Trophoblast cell (in vitro differentiated cells and primary cell): ENCODE measurements around the gene GFRA1.

Experiments used
- DNase-seq, 2 donors: peaks; one replicate each; pipeline ENCODE4 v3.0.0-alpha.2; 2016
- H2AFZ ChIP-seq: 2 replicates; pipeline ENCODE4 v1.6.1; 2013; ENCODE audit warnings: low read length, moderate library complexity, mild to moderate bottlenecking; ENCODE audit not compliant: insufficient read depth, poor library complexity
- H2AK5ac ChIP-seq: 2 replicates; pipeline ENCODE4 v1.6.1; 2013; ENCODE audit warnings: mild to moderate bottlenecking, low read length
- H2BK120ac ChIP-seq: 2 replicates; pipeline ENCODE4 v1.6.1; 2013; ENCODE audit warnings: low read length, mild to moderate bottlenecking, moderate library complexity; ENCODE audit not compliant: insufficient read depth, poor library complexity
- H2BK12ac ChIP-seq: 2 replicates; pipeline ENCODE4 v1.6.1; 2013; ENCODE audit warnings: mild to moderate bottlenecking, low read length, moderate library complexity
- H2BK5ac ChIP-seq: 2 replicates; pipeline ENCODE4 v1.6.1; 2013; ENCODE audit warnings: low read length, low read depth, moderate library complexity, mild to moderate bottlenecking; ENCODE audit not compliant: poor library complexity
- H3K14ac ChIP-seq: 2 replicates; pipeline ENCODE4 v1.6.1; 2013; ENCODE audit warnings: mild to moderate bottlenecking, low read length
- H3K18ac ChIP-seq: 2 replicates; pipeline ENCODE4 v1.6.1; 2013; ENCODE audit warnings: mild to moderate bottlenecking, low read length
- H3K23ac ChIP-seq: 2 replicates; pipeline ENCODE4 v1.6.1; 2013; ENCODE audit warnings: low read length
- H3K27ac ChIP-seq: 2 replicates; pipeline ENCODE4 v1.5.1; 2013; ENCODE audit warnings: low read depth, mild to moderate bottlenecking, inconsistent platforms, low read length, moderate library complexity
- H3K27me3 ChIP-seq: 2 replicates; pipeline ENCODE4 v1.6.1; 2013; ENCODE audit warnings: inconsistent platforms, mild to moderate bottlenecking, low read length, moderate library complexity; ENCODE audit not compliant: insufficient read depth
- H3K36me3 ChIP-seq, 2 experiments: 1 replicate in 1 of 2; 2 replicates in 1 of 2; pipeline ENCODE4 v1.6.1; 2013; ENCODE audit warnings: low read length in 2 of 2, mild to moderate bottlenecking in 2 of 2, moderate library complexity in 1 of 2; ENCODE audit not compliant: insufficient read depth in 2 of 2, control insufficient read depth in 1 of 2
- H3K4ac ChIP-seq: 2 replicates; pipeline ENCODE4 v1.6.1; 2013; ENCODE audit warnings: low read depth, mild to moderate bottlenecking, low read length, moderate library complexity
- H3K4me1 ChIP-seq, 2 experiments: 1 replicate in 1 of 2; 2 replicates in 1 of 2; pipeline ENCODE4 v1.6.1; 2013; ENCODE audit warnings: low read length in 2 of 2, mild to moderate bottlenecking in 2 of 2, moderate library complexity in 1 of 2; ENCODE audit not compliant: insufficient read depth in 2 of 2, control insufficient read depth in 1 of 2
- H3K4me2 ChIP-seq: 2 replicates; pipeline ENCODE4 v1.6.1; 2013; ENCODE audit warnings: inconsistent platforms, mild to moderate bottlenecking, low read length, moderate library complexity
- H3K4me3 ChIP-seq: 2 replicates; pipeline ENCODE4 v1.5.1; 2013; ENCODE audit warnings: mild to moderate bottlenecking, low read depth, low read length, inconsistent platforms
- H3K79me1 ChIP-seq: one replicate; pipeline ENCODE4 v1.6.1; 2013; ENCODE audit warnings: low read length
- H3K79me2 ChIP-seq: 2 replicates; pipeline ENCODE4 v1.6.1; 2013; ENCODE audit warnings: low read length, mild to moderate bottlenecking; ENCODE audit not compliant: control insufficient read depth, insufficient read depth, poor library complexity
- H3K9ac ChIP-seq: 2 replicates; pipeline ENCODE4 v1.6.1; 2013; ENCODE audit warnings: mild to moderate bottlenecking, low read length
- H3K9me3 ChIP-seq: 2 replicates; pipeline ENCODE4 v1.6.1; 2013; ENCODE audit warnings: low read depth, mild to moderate bottlenecking, control low read depth, inconsistent platforms, low read length; ENCODE audit not compliant: insufficient read depth
- H4K12ac ChIP-seq: 2 replicates; pipeline ENCODE4 v1.6.1; 2013; ENCODE audit warnings: low read depth, mild to moderate bottlenecking, low read length, moderate library complexity
- H4K8ac ChIP-seq: 2 replicates; pipeline ENCODE4 v1.6.1; 2013; ENCODE audit warnings: low read depth, mild to moderate bottlenecking, low read length, moderate library complexity
- H4K91ac ChIP-seq: one replicate; pipeline ENCODE4 v1.6.1; 2013; ENCODE audit warnings: low read depth, mild to moderate bottlenecking, low read length, moderate library complexity
- WGBS: extraction: QIAGEN DNeasy Blood & Tissue Kit; methylation state at CpG from one replicate; pipeline ENCODE4 v1.1.7; 2013; ENCODE audit warnings: missing lambda C conversion rate; ENCODE audit not compliant: insufficient read length, insufficient coverage; ENCODE audit errors: extremely low coverage; 5-methylcytosine and 5-hydroxymethylcytosine counted together

Gene GFRA1

DNA sequence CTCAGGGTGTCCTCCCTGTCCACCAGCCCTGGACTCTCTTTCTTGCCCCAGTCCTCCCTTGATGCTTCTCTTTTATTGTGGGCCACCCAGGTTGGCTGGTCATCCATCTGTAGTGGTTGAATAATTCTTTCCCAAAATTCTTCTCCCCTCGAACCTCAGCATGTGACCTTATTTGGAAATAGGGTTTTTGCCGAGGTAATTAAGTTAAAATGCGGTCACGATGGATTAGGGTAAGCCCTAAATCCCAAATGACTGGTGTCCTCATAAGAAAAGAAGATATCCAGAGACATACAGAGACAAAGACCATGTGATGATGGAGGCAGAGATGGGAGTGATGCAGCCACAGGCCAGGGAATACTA, 74.3 kb downstream of the GFRA1 start:
- H3K4me3 ChIP-seq = no peak overlapping the region
- no peak overlapping the region for H4K8ac ChIP-seq
- H3K79me1 ChIP-seq = no peaks in the 10 kb centered on the region
- no peak overlapping the region for H3K4me2 ChIP-seq
- H4K91ac ChIP-seq = no peak overlapping the region
- no peak overlapping the region for H2BK120ac ChIP-seq
- no peak overlapping the region for H3K27ac ChIP-seq
- H3K79me2 ChIP-seq = no peaks in the 10 kb centered on the region
- H3K14ac ChIP-seq = no peak overlapping the region
- H2BK12ac ChIP-seq = no peak overlapping the region
- H4K12ac ChIP-seq = no peak overlapping the region
- H3K36me3 ChIP-seq = no peaks in the 10 kb centered on the region
- H2AFZ ChIP-seq = no peak overlapping the region
- no peak overlapping the region for H3K4ac ChIP-seq
- no peaks in the 10 kb centered on the region for H3K27me3 ChIP-seq
- no peak overlapping the region for H3K18ac ChIP-seq
- no peak overlapping the region for H2AK5ac ChIP-seq
- H2BK5ac ChIP-seq = no peak overlapping the region
- peaks cover 3% of the 10 kb centered on the region for H3K9me3 ChIP-seq
- no CpG with 5 or more reads among the region's 4 CpGs for WGBS
- H3K23ac ChIP-seq = no peak overlapping the region
- no peak for DNase-seq
- H3K4me1 ChIP-seq = no peaks in the 10 kb centered on the region
- no peak overlapping the region for H3K9ac ChIP-seq

DNA sequence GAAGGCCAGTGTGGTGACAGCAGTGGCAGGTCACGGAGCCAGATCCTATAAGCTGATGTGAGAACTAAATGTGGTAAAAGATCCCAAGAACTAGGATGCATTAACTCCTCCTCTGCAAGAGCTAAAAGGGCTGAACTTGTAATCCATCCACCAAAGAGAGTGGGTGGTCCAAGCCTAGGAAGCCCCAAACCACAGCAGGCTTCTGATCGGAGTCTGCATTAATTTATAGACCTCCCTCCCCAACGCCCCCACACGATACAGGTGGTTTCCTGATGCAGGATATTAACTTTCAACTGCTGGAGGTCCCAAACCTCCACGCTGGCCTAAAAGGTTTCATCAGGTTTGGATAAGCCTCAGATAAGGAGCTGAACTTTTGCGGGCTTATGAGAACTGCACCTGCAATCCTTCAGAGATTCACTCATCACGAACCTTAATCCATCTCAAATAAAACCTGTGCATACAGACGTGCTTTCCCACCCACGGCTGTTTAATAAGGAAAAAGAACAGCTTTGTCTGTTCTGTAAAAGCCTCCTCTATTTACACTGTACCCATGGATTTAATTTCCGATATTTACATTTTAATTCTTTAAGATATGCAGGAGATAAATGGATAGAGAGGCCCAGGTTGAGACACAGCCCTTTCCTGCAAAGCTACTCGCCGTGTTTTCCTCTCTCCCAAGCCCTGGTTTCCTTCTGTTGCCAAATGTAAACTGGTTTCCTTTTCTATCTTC, 74.9 kb downstream of the GFRA1 start:
- Histone ChIP-seq H2BK120ac (no peak overlapping the region), H3K23ac (no peak overlapping the region), H3K18ac (no peak overlapping the region), H3K14ac (no peak overlapping the region), H3K79me2 (no peaks in the 10 kb centered on the region), H3K4me3 (no peak overlapping the region), H2AFZ (no peak overlapping the region), H3K27ac (no peak overlapping the region), H4K12ac (no peak overlapping the region), H3K4me1 (no peaks in the 10 kb centered on the region), H3K9ac (peak overlapping the region; percentile 39), H2AK5ac (no peak overlapping the region), H4K91ac (no peak overlapping the region), H3K79me1 (no peaks in the 10 kb centered on the region), H2BK5ac (no peak overlapping the region), H4K8ac (no peak overlapping the region), H3K27me3 (no peaks in the 10 kb centered on the region), H3K9me3 (peaks cover 3% of the 10 kb centered on the region), H2BK12ac (no peak overlapping the region), H3K4ac (no peak overlapping the region), H3K36me3 (no peaks in the 10 kb centered on the region), H3K4me2 (no peak overlapping the region)
- no CpG with 5 or more reads among the region's 12 CpGs for WGBS
- no peak for DNase-seq

DNA sequence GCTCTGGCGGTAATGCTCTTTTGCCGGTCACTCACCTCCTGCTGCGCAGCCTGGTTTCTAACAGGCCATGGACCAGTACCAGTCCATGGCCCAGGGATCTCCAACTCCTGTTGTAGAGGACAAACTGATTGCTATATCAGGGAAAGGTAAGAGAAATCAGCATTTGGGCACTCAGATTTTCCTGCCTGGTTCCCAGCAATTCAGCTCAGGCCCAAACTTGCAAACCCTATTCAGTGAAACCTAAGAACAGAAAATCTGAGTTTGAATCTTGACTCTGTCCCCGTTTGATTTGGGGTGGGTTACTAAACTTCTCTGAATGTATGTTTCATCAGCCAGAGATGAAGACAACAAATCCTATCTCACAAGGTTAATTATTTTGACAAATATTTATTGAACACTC, 77.4 kb downstream of the GFRA1 start:
- Histone ChIP-seq H3K9me3 (peaks cover 3% of the 10 kb centered on the region), H3K27me3 (no peaks in the 10 kb centered on the region), H3K18ac (no peak overlapping the region), H3K4me1 (no peaks in the 10 kb centered on the region), H4K91ac (no peak overlapping the region), H2BK12ac (no peak overlapping the region), H3K4me3 (no peak overlapping the region), H2BK120ac (no peak overlapping the region), H3K36me3 (no peaks in the 10 kb centered on the region), H4K8ac (no peak overlapping the region), H2AK5ac (no peak overlapping the region), H3K14ac (no peak overlapping the region), H3K27ac (no peak overlapping the region), H2AFZ (no peak overlapping the region), H3K79me1 (no peaks in the 10 kb centered on the region), H2BK5ac (no peak overlapping the region), H3K79me2 (no peaks in the 10 kb centered on the region), H3K4me2 (no peak overlapping the region), H3K23ac (no peak overlapping the region), H3K4ac (no peak overlapping the region), H4K12ac (no peak overlapping the region), H3K9ac (no peak overlapping the region)
- no CpG with 5 or more reads among the region's 4 CpGs for WGBS
- DNase-seq = no peak

DNA sequence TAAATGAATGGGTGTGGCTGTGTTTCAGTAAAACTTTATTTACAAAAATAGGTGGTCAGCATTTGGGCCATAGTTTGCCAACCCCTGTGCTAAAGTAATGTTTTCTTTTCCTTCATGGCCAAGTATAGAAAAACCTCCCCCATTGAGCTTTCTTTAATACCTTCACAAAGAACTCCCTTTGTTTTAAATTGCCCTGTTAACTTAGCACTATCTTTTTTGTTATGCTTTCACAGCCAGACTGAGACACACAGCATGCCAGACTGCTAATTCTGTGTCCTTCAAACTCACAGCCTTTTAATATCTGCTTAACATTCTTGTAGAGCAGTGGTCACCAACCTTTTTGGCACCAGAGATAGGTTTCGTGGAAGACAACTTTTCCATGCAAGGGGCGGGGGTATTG, 78.0 kb downstream of the GFRA1 start:
- H2AK5ac ChIP-seq = no peak overlapping the region
- H3K79me2 ChIP-seq = no peaks in the 10 kb centered on the region
- no peak overlapping the region for H4K12ac ChIP-seq
- no CpG with 5 or more reads among the region's 2 CpGs for WGBS
- H4K91ac ChIP-seq = no peak overlapping the region
- H3K27me3 ChIP-seq = no peaks in the 10 kb centered on the region
- H2BK5ac ChIP-seq = no peak overlapping the region
- H3K18ac ChIP-seq = no peak overlapping the region
- no peak overlapping the region for H2BK120ac ChIP-seq
- no peaks in the 10 kb centered on the region for H3K4me1 ChIP-seq
- H3K36me3 ChIP-seq = no peaks in the 10 kb centered on the region
- DNase-seq = no peak
- H3K9me3 ChIP-seq = peaks cover 3% of the 10 kb centered on the region
- no peak overlapping the region for H3K4me3 ChIP-seq
- H3K14ac ChIP-seq = no peak overlapping the region
- H3K27ac ChIP-seq = no peak overlapping the region
- H3K4ac ChIP-seq = no peak overlapping the region
- H4K8ac ChIP-seq = no peak overlapping the region
- no peaks in the 10 kb centered on the region for H3K79me1 ChIP-seq
- H3K9ac ChIP-seq = no peak overlapping the region
- H3K4me2 ChIP-seq = no peak overlapping the region
- no peak overlapping the region for H2BK12ac ChIP-seq
- H2AFZ ChIP-seq = no peak overlapping the region
- no peak overlapping the region for H3K23ac ChIP-seq
